ENCODE data around the gene TGOLN2.
"Not testable (repeated sequence)": the region's sequence is repeated elsewhere in the genome, so short reads cannot be mapped to it uniquely, and the experiment has no call there.

Gene TGOLN2

DNA sequence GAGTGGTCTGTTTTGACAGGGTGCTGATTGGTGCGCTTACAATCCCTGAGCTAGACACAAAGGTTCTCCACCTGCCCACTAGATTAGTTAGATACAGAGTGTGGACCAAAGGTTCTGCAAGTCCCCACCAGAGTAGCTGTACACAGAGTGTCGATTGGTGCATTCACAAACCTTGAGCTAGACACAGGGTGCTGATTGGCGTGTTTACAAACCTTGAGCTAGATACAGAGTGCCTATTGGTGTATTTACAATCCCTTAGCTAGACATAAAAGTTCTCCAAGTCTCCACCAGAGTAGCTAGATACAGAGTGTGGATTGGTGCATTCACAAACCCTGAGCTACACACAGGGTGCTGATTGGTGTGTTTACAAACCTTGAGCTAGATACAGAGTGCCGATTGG is 6.1 kb upstream of the TGOLN2 start:
- not testable (repeated sequence) for H3K9me3 ChIP-seq (ENCODE audit: control insufficient read depth, low read depth, low read length); H3K4me3 ChIP-seq (ENCODE audit: low read length); H3K9ac ChIP-seq (ENCODE audit: low read length); H3K27me3 ChIP-seq (ENCODE audit: control insufficient read depth, insufficient read depth, low read length); H3K36me3 ChIP-seq (ENCODE audit: control insufficient read depth, low read depth, low read length); H3K4me1 ChIP-seq (ENCODE audit: control insufficient read depth, low read depth, low read length); H3K27ac ChIP-seq (ENCODE audit: low read length)

DNA sequence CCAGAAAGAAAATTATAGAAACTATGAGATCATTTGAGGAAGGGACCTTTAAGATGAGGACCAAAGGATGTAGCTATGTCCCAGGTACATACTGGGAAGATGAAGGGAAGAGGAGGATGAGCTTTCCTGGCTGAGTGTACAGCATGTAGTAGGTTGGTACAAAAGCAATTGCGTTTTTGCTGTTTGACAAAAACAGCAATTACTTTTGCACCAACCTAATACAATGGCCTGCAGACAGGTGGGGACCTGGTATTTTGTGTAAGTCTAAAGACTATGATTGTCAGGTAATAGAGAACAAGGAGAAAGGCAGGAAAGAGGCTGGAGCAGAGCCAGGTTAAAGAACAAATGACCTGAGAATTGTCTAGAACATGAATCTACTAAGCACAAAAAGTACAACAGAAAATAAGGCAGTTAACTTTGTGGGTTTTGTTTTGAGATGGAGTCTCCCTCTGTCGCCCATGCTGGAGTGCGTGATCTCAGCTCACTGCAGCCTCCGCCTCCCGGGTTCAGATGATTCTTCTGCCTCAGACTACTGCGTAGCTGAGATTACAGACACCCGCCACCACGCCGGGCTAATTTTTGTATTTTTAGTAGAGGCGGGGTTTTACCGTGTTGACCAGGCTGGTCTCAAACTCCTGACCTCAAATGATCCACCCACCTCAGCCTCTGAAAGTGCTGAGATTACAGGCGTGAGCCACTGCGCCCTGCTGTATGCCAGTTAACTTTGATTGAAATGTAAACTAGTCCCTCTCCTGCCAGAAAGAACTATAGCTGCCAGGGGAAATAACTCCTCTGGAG is 3.2 kb upstream of the TGOLN2 start:
- peaks cover 8% of the 10 kb centered on the region for H3K4me1 ChIP-seq (ENCODE audit: control insufficient read depth, low read depth, low read length)
- no peaks in the 10 kb centered on the region for H3K27me3 ChIP-seq (ENCODE audit: control insufficient read depth, insufficient read depth, low read length)
- H3K27ac ChIP-seq (ENCODE audit: low read length) = no peak overlapping the region
- H3K9ac ChIP-seq (ENCODE audit: low read length) = no peak overlapping the region
- no peak overlapping the region for H3K4me3 ChIP-seq (ENCODE audit: low read length)
- H3K36me3 ChIP-seq (ENCODE audit: control insufficient read depth, low read depth, low read length) = no peaks in the 10 kb centered on the region
- H3K9me3 ChIP-seq (ENCODE audit: control insufficient read depth, low read depth, low read length) = no peaks in the 10 kb centered on the region

DNA sequence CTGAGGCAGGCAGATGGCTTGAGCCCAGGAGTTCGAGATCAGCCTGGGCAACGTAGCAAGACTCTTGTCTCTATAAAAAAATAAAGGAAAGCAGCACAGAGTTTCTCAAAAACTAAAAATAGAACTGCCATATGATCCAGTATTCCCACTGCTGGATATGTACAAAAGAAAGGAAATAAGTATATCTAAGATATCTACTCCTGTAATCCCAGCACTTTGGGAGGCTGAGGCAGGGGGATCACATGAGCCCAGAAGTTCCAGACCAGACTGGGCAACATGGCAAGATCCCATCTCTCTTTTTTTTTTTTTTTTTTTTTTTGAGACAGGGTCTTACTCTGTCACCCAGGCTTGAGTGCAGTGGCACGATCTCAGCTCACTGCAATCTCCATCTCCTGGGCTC is 1.9 kb upstream of the TGOLN2 start:
- H3K27me3 ChIP-seq (ENCODE audit: control insufficient read depth, insufficient read depth, low read length); H3K9me3 ChIP-seq (ENCODE audit: control insufficient read depth, low read depth, low read length); H3K27ac ChIP-seq (ENCODE audit: low read length); H3K36me3 ChIP-seq (ENCODE audit: control insufficient read depth, low read depth, low read length); H3K9ac ChIP-seq (ENCODE audit: low read length); H3K4me3 ChIP-seq (ENCODE audit: low read length): not testable (repeated sequence)
- H3K4me1 ChIP-seq (ENCODE audit: control insufficient read depth, low read depth, low read length) = peaks cover 11% of the 10 kb centered on the region

DNA sequence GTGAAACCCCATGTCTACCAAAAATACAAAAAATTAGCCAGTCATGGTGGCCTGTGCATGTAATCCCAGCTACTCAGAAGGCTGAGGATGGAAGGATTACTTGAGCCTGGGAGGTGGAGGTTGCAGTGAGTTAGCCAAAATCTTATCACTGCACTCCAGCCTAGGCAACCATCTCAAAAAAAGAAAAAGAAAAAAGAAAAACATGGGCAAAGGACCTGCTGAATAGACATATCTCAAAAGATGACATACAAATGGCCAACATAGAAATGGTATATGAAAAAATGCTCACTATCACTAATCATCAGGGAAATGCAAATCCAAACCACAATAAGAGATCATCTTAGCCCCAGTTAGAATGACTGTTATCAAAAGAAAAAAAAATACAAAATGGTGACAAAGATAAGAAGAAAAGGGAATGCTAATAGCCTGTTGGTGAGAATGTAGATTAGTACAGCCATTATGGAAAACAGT is 1.4 kb upstream of the TGOLN2 start:
- Histone ChIP-seq H3K27ac (ENCODE audit: low read length) (no peak overlapping the region), H3K36me3 (ENCODE audit: control insufficient read depth, low read depth, low read length) (peaks cover 5% of the 10 kb centered on the region), H3K9ac (ENCODE audit: low read length) (no peak overlapping the region), H3K4me1 (ENCODE audit: control insufficient read depth, low read depth, low read length) (peaks cover 11% of the 10 kb centered on the region), H3K9me3 (ENCODE audit: control insufficient read depth, low read depth, low read length) (no peaks in the 10 kb centered on the region), H3K27me3 (ENCODE audit: control insufficient read depth, insufficient read depth, low read length) (no peaks in the 10 kb centered on the region), H3K4me3 (ENCODE audit: low read length) (no peak overlapping the region)

DNA sequence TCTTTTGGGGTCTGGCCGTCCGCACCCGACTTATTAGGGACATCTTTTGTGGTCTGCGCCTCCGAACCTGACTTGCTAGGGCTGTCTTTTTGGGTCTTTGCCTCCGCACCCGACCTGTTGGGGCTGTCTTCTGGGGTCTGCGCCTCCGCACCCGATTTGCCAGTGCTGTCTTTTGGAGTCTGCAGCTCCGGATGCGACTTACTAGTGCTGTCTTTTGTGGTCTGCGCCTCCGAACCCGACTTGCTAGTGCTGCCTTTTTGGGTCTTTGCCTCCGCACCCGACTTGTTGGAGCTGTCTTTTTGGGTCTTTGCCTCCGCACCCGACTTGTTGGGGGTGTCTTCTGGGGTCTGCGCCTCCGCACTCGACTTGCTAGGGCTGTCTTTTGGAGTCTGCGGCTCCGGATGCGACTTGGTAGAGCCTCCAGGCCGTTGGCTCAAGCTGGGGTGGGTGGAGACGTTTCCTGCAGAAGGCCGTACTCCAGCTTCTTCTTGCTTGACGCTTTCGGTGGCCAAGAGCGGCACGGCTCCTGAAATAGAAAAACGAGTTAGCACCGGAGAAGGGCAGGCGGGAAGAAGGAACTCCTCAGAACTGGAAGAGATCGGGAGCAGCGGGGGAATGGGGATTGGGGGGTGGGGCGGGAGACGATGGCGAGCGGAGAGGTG is 498 bp downstream of the TGOLN2 start:
- H3K4me3 ChIP-seq (ENCODE audit: low read length) = peak overlapping the region; percentile 85
- H3K27me3 ChIP-seq (ENCODE audit: control insufficient read depth, insufficient read depth, low read length) = no peaks in the 10 kb centered on the region
- H3K4me1 ChIP-seq (ENCODE audit: control insufficient read depth, low read depth, low read length) = peaks cover 11% of the 10 kb centered on the region
- H3K36me3 ChIP-seq (ENCODE audit: control insufficient read depth, low read depth, low read length) = peaks cover 18% of the 10 kb centered on the region
- peak overlapping the region; percentile 94 for H3K9ac ChIP-seq (ENCODE audit: low read length)
- H3K9me3 ChIP-seq (ENCODE audit: control insufficient read depth, low read depth, low read length) = no peaks in the 10 kb centered on the region
- H3K27ac ChIP-seq (ENCODE audit: low read length) = no peak overlapping the region

DNA sequence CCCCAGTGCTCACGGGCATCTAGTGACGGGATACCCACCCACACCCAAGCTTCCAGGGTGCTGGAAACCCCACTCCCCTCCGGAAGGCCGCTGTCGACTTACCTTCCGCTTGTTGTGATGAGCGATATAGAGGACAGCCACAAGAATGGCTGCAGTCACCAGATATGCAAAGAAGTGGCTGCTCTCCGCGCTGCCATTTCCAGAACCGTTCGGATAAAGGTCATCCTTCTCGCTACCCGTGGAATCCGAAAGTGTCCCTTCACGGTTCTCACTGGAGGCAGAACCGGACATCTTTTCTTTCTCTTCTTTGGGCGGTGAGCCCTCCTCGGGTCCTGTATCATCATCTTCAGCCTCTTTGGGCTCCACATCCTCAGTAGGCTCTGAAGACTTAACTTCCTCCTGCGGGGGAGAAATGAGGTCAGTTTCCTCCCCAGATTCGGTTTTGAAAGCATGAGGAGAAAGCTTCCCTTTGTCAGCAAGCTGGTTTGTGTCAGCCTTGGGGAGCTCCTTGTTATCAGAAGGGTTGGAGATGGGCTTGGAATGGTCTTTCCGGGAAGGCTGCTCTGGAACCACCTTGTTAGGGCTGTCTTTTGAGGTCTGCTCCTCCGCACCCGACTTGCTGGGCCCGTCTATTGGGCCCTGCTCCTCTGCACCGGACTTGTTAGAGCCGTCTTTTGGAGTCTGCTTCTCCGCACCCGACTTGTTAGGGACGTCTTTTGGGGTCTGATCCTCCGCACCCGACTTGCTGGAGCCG is 1.2 kb downstream of the TGOLN2 start:
- H3K36me3 ChIP-seq (ENCODE audit: control insufficient read depth, low read depth, low read length) = peaks cover 25% of the 10 kb centered on the region
- no peak overlapping the region for H3K27ac ChIP-seq (ENCODE audit: low read length)
- H3K27me3 ChIP-seq (ENCODE audit: control insufficient read depth, insufficient read depth, low read length) = no peaks in the 10 kb centered on the region
- peaks cover 11% of the 10 kb centered on the region for H3K4me1 ChIP-seq (ENCODE audit: control insufficient read depth, low read depth, low read length)
- H3K9ac ChIP-seq (ENCODE audit: low read length) = peak overlapping the region; percentile 94
- no peaks in the 10 kb centered on the region for H3K9me3 ChIP-seq (ENCODE audit: control insufficient read depth, low read depth, low read length)
- H3K4me3 ChIP-seq (ENCODE audit: low read length) = peak overlapping the region; percentile 85

DNA sequence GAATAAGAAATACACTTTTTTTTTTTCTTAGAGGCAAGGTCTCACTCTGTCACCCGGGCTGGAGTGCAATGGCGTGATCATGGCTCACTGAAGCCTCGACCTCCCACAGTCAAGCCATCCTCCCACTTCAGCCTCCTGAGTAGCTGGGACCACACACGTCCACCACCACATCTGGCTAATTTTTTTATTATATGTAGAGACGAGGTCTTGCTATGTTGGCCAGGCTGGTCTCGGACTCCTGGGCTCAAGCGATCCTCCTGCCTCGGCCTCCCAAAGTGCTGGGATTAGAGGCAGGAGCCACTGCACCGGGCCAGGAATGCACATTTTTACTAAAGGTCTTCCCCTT is 2.4 kb downstream of the TGOLN2 start:
- Histone ChIP-seq H3K36me3 (ENCODE audit: control insufficient read depth, low read depth, low read length) (peaks cover 36% of the 10 kb centered on the region), H3K4me3 (ENCODE audit: low read length) (peak overlapping the region; percentile 85), H3K27ac (ENCODE audit: low read length) (no peak overlapping the region)

DNA sequence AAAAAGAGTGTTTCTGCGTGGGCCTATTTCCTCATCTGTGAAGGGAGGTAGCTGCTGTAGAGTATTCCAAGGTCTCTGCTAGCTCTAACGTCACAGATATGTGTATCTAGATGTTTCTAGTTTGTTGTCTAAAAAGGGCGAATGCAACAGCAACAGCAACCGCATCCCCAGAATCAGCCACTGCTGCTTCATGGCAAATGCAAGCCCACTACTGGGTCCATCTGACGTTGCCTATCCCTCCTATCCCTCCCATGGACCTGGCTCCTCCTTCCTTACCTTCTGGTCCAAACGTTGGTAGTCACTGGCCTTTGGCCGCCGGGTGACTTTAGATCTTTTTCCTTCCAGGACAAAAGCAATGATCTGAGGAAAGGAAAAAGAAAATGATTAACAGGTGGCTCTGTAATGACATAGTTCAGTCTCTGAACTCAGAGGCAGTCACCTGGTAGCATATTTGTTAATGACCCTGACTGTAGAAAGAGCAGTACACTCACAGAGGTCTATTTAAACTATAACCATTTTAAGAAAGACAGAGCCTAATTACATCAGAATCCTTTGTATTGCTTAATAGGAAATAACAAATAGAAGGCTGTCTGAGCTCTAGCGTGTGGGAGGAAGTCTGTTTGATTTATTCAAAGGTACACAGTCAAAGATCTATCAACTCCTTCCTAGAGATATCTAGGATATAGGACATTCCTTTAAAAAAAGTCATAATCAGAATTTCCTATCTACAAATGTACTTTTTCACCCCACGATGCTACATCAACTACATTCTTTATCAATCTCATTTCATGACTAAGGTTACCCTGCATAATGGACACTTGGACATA is 2.9 kb downstream of the TGOLN2 start:
- peak overlapping the region; percentile 85 for H3K4me3 ChIP-seq (ENCODE audit: low read length)
- H3K27me3 ChIP-seq (ENCODE audit: control insufficient read depth, insufficient read depth, low read length) = no peaks in the 10 kb centered on the region
- no peaks in the 10 kb centered on the region for H3K9me3 ChIP-seq (ENCODE audit: control insufficient read depth, low read depth, low read length)
- peaks cover 11% of the 10 kb centered on the region for H3K4me1 ChIP-seq (ENCODE audit: control insufficient read depth, low read depth, low read length)
- no peak overlapping the region for H3K9ac ChIP-seq (ENCODE audit: low read length)
- peaks cover 42% of the 10 kb centered on the region for H3K36me3 ChIP-seq (ENCODE audit: control insufficient read depth, low read depth, low read length)
- H3K27ac ChIP-seq (ENCODE audit: low read length) = no peak overlapping the region

More for the DNA sequence above, 2.4 kb downstream of the TGOLN2 start:
- Histone ChIP-seq H3K9me3 (ENCODE audit: control insufficient read depth, low read depth, low read length) (no peaks in the 10 kb centered on the region), H3K27me3 (ENCODE audit: control insufficient read depth, insufficient read depth, low read length) (no peaks in the 10 kb centered on the region), H3K9ac (ENCODE audit: low read length) (no peak overlapping the region), H3K4me1 (ENCODE audit: control insufficient read depth, low read depth, low read length) (peaks cover 11% of the 10 kb centered on the region)

DNA sequence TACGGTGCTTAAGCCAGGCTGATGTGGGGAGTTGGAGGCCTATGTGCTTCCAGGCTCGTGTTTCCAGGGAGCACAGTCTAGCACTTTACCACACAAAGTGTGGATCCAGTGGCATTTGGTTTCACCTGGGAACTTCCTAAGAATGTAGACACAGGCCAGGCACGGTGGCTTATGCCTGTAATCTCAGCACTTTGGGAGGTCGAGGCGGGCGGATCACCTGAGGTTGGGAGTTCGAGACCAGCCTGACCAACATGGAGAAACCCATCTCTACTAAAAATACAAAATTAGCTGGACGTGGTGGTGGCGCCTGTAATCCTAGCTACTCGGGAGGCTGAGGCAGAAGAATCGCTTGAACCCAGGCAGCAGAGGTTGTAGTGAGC is 3.8 kb downstream of the TGOLN2 start:
- H3K36me3 ChIP-seq (ENCODE audit: control insufficient read depth, low read depth, low read length) = peaks cover 47% of the 10 kb centered on the region
- not testable (repeated sequence) for H3K4me3 ChIP-seq (ENCODE audit: low read length); H3K9ac ChIP-seq (ENCODE audit: low read length); H3K27me3 ChIP-seq (ENCODE audit: control insufficient read depth, insufficient read depth, low read length); H3K27ac ChIP-seq (ENCODE audit: low read length); H3K9me3 ChIP-seq (ENCODE audit: control insufficient read depth, low read depth, low read length)
- H3K4me1 ChIP-seq (ENCODE audit: control insufficient read depth, low read depth, low read length) = peaks cover 11% of the 10 kb centered on the region

DNA sequence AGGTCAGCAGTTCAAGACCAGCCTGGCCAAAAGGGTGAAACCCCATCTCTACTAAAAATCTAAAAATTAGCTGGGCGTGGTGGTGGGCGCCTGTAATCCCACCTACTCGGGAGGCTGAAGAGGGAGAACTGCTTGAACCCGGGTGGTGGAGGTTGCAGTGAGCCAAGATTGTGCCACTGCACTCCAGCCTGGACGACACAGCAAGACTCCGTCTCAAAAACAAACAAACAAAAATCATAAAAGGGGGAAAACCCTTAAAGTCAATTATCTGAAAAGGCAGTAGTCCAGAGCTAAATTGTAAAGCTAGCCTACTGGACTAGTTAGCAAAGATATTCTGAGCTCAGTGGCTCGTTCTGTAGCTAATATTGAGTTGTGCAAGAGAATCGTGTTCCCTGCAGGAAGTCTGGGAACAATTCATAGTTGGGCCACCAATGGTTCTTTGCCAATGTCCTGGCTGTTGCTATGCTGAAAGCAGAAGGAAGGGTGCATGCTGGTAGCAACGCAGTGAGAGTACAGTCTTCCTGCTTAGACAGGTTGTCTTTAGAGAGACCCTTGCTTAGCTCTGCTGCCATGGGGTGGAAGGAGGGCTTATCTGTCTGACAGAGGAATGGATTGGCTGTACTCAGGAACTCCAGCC is 4.3 kb downstream of the TGOLN2 start:
- Histone ChIP-seq H3K36me3 (ENCODE audit: control insufficient read depth, low read depth, low read length) (peaks cover 47% of the 10 kb centered on the region), H3K4me3 (ENCODE audit: low read length) (no peak overlapping the region), H3K27ac (ENCODE audit: low read length) (no peak overlapping the region)

DNA sequence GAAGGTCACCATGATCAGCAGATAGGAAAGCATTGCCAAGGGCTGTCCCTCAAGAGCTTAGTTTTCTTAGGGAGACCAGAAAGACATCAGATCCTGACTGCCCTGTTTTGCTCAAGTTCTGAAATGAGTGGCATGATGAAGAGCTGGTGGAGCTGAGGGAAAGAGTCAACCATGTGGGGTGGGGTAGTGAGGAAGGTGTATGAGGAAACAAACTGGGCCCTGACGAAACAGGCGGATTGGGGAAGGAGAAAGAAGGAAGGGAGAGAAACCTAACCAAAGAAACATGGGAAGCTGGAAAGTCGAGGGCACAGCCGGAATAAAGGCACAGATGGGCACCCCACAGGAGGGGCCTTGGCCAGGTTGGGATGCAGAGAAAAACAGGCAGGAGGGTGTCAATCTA is 8.0 kb downstream of the TGOLN2 start:
- Histone ChIP-seq H3K27ac (ENCODE audit: low read length) (no peak overlapping the region), H3K27me3 (ENCODE audit: control insufficient read depth, insufficient read depth, low read length) (no peaks in the 10 kb centered on the region), H3K4me1 (ENCODE audit: control insufficient read depth, low read depth, low read length) (no peaks in the 10 kb centered on the region), H3K4me3 (ENCODE audit: low read length) (no peak overlapping the region), H3K36me3 (ENCODE audit: control insufficient read depth, low read depth, low read length) (peaks cover 55% of the 10 kb centered on the region), H3K9me3 (ENCODE audit: control insufficient read depth, low read depth, low read length) (no peaks in the 10 kb centered on the region), H3K9ac (ENCODE audit: low read length) (no peak overlapping the region)

More for the DNA sequence above, 4.3 kb downstream of the TGOLN2 start:
- H3K9me3 ChIP-seq (ENCODE audit: control insufficient read depth, low read depth, low read length) = no peaks in the 10 kb centered on the region
- no peaks in the 10 kb centered on the region for H3K27me3 ChIP-seq (ENCODE audit: control insufficient read depth, insufficient read depth, low read length)
- H3K9ac ChIP-seq (ENCODE audit: low read length) = no peak overlapping the region
- peaks cover 11% of the 10 kb centered on the region for H3K4me1 ChIP-seq (ENCODE audit: control insufficient read depth, low read depth, low read length)

Data from iPS-18a (cell line).